Sigmoid colon (tissue), 7 donors: ENCODE results near the gene OXLD1. TPM values are rescaled to one million over a fixed set of nuclear protein-coding genes. Genes with fewer than 3 reads are reported as not detected.

Source experiments
- DNase-seq: peaks from one replicate; pipeline ENCODE4 v3.0.0-alpha.2; 2019
- H3K27ac ChIP-seq, 4 donors: fragments of 200-600 bp; sonication (generic); one replicate each; pipeline ENCODE4 v1.5.1; 2016 to 2019; ENCODE audit warnings: mild to moderate bottlenecking in 1 of 4
- H3K27me3 ChIP-seq, 3 donors: fragments of 200-600 bp; sonication (generic); one replicate each; pipeline ENCODE4 v1.5.1; 2019; ENCODE audit warnings: mild to moderate bottlenecking in 1 of 3
- H3K36me3 ChIP-seq, 4 donors: fragments of 200-600 bp; sonication (generic); one replicate each; pipeline ENCODE4 v1.5.1; 2016 to 2019
- H3K4me1 ChIP-seq, 4 donors: fragments of 200-600 bp; sonication (generic); one replicate each; pipeline ENCODE4 v1.5.1; 2017 to 2019
- H3K4me3 ChIP-seq, 4 donors: fragments of 200-600 bp; sonication (generic); one replicate each; pipeline ENCODE4 v1.5.1; 2017 to 2019; ENCODE audit warnings: mild to moderate bottlenecking in 2 of 4, moderate library complexity in 1 of 4
- H3K9me3 ChIP-seq, 4 donors: fragments of 200-600 bp in 3 of 4; sonication (generic) in 3 of 4; one replicate each; pipeline versions ENCODE4 v1.5.1 to v1.6.1; 2013 to 2019
- CTCF ChIP-seq, 4 experiments: fragments of 450-650 bp in 3 of 4; fragments of 200-600 bp in 1 of 4; IDR thresholded peaks; one replicate each; pipeline ENCODE4 v1.5.1; 2016 to 2019; ENCODE audit warnings: antibody characterized with exemption in 4 of 4, mild to moderate bottlenecking in 3 of 4, moderate library complexity in 2 of 4
- EP300 ChIP-seq, 4 donors: sonication (generic); formaldehyde crosslinking; IDR thresholded peaks; one replicate each; pipeline ENCODE4 v1.6.1; 2017; ENCODE audit warnings: antibody characterized with exemption in 4 of 4
- POLR2A ChIP-seq, 2 donors: fragments of 450-650 bp; IDR thresholded peaks; one replicate each; pipeline ENCODE4 v1.6.1; 2016; ENCODE audit warnings: antibody characterized with exemption in 2 of 2, mild to moderate bottlenecking in 2 of 2, moderate library complexity in 2 of 2
- POLR2AphosphoS5 ChIP-seq, 4 donors: sonication (generic); formaldehyde crosslinking; IDR thresholded peaks; one replicate each; pipeline ENCODE4 v1.6.1; 2017; ENCODE audit warnings: antibody characterized with exemption in 4 of 4
- WGBS, 2 donors: extraction: QIAGEN DNeasy Blood & Tissue Kit; methylation state at CpG; one replicate each; pipeline ENCODE4 v1.1.7; 2013; 5-methylcytosine and 5-hydroxymethylcytosine counted together
- intact Hi-C: fragments of 100-400 bp; cut with DNase I; formaldehyde crosslinking; loops from one replicate; pipeline ENCODE4 v1.15.1; 2023
- polyA plus RNA-seq, 3 donors: library from polyadenylated mRNA; stranded (reverse); fragments of 200-250 nt; gene quantifications; one replicate each; pipeline ENCODE4 v1.2.3, GENCODE V29; 2013
- total RNA-seq, 4 donors: library from RNA; depleted of rRNA; stranded (reverse); fragments of >200 nt; gene quantifications; one replicate each; pipeline ENCODE4 v1.1.0, GENCODE V29; 2016
- donor health status: healthy with polysubstance abuse.
- donor health status: Bipolar disorder and iron deficiency.
- donor health status: healthy.

OXLD1 gene
- total and polyA plus RNA-seq, 7 donors: 14.4 to 57.5 (median 36.2) TPM

DNA sequence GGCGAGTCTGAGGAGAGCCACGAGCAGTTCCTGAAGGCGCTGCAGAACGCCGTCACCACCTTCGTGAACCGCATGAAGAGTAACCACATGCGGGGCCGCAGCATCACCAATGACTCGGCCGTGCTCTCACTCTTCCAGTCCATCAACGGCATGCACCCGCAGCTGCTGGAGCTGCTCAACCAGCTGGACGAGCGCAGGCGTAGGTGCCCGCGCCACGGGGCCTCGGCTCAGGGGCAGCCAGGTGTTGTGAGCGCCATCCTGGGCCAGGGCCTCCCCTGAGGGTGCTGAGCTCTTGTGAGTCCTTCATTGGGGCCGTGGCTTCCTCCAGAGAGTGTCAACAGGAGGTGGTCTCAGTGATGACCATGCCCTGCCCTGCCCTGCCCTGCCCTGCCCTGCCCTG is 29.4 kb upstream of the OXLD1 start:
- intact Hi-C loops: no loop called here
- TF ChIP-seq EP300 (IDR thresholded peaks at IDR 0.05): no peak
- TF ChIP-seq POLR2A (IDR thresholded peaks at IDR 0.05): no peak
- TF ChIP-seq POLR2AphosphoS5 (IDR thresholded peaks at IDR 0.05): no peak
- TF ChIP-seq CTCF (IDR thresholded peaks at IDR 0.05): no peak
- Histone ChIP-seq H3K4me3 (no peak overlapping the region), H3K4me1 (peaks cover 0 to 6% (median 3%) of the 10 kb centered on the region in 4 donors), H3K36me3 (peaks cover 55 to 99% (median 68%) of the 10 kb centered on the region in 4 donors), H3K9me3 (no peaks in the 10 kb centered on the region), H3K27ac (no peak overlapping the region), H3K27me3 (no peaks in the 10 kb centered on the region)
- DNase-seq: no peak
- WGBS, 2 donors: 92 to 94% methylated on average over 22 of the region's 22 CpGs

- H3K4me1 ChIP-seq: no peaks in the 10 kb centered on the region
- no peaks in the 10 kb centered on the region for H3K9me3 ChIP-seq
- H3K27ac ChIP-seq: no peak overlapping the region
- 88 to 94% methylated on average over 6 of the region's 6 CpGs for WGBS, 2 donors
- peaks cover 55 to 99% (median 70%) of the 10 kb centered on the region in 4 donors for H3K36me3 ChIP-seq
- H3K4me3 ChIP-seq: no peak overlapping the region
- no peaks in the 10 kb centered on the region for H3K27me3 ChIP-seq
- intact Hi-C loops: no loop called here
- DNase-seq: no peak
- TF ChIP-seq EP300 (IDR thresholded peaks at IDR 0.05) (no peak), CTCF (IDR thresholded peaks at IDR 0.05) (no peak), POLR2A (IDR thresholded peaks at IDR 0.05) (no peak), POLR2AphosphoS5 (IDR thresholded peaks at IDR 0.05) (no peak)
These were observed 28.8 kb upstream of the OXLD1 start for GRCh38 chr17:81695211-81695610.

GRCh38 chr17:81694810-81695209 is 28.4 kb upstream of the OXLD1 start:
- no peaks in the 10 kb centered on the region for H3K9me3 ChIP-seq
- H3K27ac ChIP-seq: no peak overlapping the region
- intact Hi-C loops: no loop called here
- no peaks in the 10 kb centered on the region for H3K4me1 ChIP-seq
- no peak for TF ChIP-seq CTCF (IDR thresholded peaks at IDR 0.05)
- TF ChIP-seq POLR2AphosphoS5 (IDR thresholded peaks at IDR 0.05): no peak
- no peak for TF ChIP-seq POLR2A (IDR thresholded peaks at IDR 0.05)
- no peak for TF ChIP-seq EP300 (IDR thresholded peaks at IDR 0.05)
- no peaks in the 10 kb centered on the region for H3K27me3 ChIP-seq
- DNase-seq: no peak
- H3K36me3 ChIP-seq: peaks cover 55 to 100% (median 74%) of the 10 kb centered on the region in 4 donors
- no peak overlapping the region for H3K4me3 ChIP-seq
- 93 to 95% methylated on average over 19 of the region's 19 CpGs for WGBS, 2 donors

- Histone ChIP-seq H3K4me1 (no peaks in the 10 kb centered on the region), H3K27me3 (no peaks in the 10 kb centered on the region), H3K27ac (no peak overlapping the region), H3K4me3 (no peak overlapping the region), H3K9me3 (no peaks in the 10 kb centered on the region), H3K36me3 (peaks cover 53 to 100% (median 83%) of the 10 kb centered on the region in 4 donors)
- WGBS, 2 donors: 91 to 93% methylated on average over 35 of the region's 35 CpGs
- no peak for DNase-seq
- TF ChIP-seq CTCF (IDR thresholded peaks at IDR 0.05) (no peak), EP300 (IDR thresholded peaks at IDR 0.05) (no peak), POLR2AphosphoS5 (IDR thresholded peaks at IDR 0.05) (no peak)
- intact Hi-C loops: no loop called here
These were observed 27.3 kb upstream of the OXLD1 start for GRCh38 chr17:81693509-81694210.

DNA sequence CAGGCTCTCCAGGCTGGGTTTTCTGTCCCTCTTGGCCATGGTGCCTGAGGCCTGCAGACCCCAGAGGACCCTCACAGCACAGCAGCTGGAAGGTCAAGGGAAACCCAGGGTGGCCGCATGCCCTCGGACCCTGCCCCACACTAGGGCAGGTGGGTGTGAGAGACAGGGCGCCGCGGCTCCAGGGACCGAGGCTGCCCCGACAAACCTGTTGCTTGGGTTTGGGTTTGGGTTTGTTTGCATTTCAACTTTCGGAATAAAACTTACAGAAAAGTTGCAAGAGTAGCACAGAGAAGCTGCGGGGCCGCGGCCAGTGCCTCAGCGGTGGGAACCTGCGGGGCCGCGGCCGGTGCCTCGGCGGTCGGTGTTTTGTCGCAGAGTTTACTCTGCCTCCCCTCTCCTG is 25.2 kb upstream of the OXLD1 start:
- H3K9me3 ChIP-seq: no peaks in the 10 kb centered on the region
- no peak overlapping the region for H3K27ac ChIP-seq
- DNase-seq: no peak
- 97% methylated on average over 20 of the region's 20 CpGs for WGBS, 2 donors
- no peaks in the 10 kb centered on the region for H3K4me1 ChIP-seq
- H3K27me3 ChIP-seq: no peaks in the 10 kb centered on the region
- H3K4me3 ChIP-seq: no peak overlapping the region
- peaks cover 47 to 100% (median 93%) of the 10 kb centered on the region in 4 donors for H3K36me3 ChIP-seq
- intact Hi-C loops: no loop called here
- TF ChIP-seq POLR2AphosphoS5 (IDR thresholded peaks at IDR 0.05) (no peak), CTCF (IDR thresholded peaks at IDR 0.05) (no peak), EP300 (IDR thresholded peaks at IDR 0.05) (no peak), POLR2A (IDR thresholded peaks at IDR 0.05) (no peak)
